ENCODE measurements around the gene RUFY3. TPM values are rescaled to one million over a fixed set of nuclear protein-coding genes. Genes with fewer than 3 reads are reported as not detected.
"Not testable (repeated sequence)": the region's sequence is repeated elsewhere in the genome, so short reads cannot be mapped to it uniquely, and the experiment has no call there.

Gene RUFY3
- total RNA-seq, 1 donor from 2014 or later: 30.0 TPM

DNA sequence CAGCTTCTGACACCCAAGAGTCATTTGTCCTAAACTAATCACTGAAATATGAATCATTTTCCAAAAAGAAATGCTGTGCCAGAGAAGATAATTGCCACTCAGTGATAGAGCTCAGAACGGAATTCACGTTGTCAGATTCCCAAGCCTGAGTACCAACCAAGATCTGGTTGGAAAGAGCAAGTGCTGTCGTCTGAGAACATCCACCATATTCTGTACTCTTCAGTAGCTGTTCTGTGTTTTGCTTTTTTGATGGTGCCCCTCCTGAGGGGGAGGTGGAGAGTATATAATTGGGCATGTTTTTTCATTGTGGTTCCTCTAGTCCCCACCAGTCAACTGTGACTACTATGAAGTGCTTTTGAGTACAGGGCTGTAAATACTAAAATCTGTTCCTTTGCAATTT lies 13.2 kb downstream of the RUFY3 start:
- DNase-seq (ENCODE audit: extremely low read depth, low read depth, low spot score): no peak

DNA sequence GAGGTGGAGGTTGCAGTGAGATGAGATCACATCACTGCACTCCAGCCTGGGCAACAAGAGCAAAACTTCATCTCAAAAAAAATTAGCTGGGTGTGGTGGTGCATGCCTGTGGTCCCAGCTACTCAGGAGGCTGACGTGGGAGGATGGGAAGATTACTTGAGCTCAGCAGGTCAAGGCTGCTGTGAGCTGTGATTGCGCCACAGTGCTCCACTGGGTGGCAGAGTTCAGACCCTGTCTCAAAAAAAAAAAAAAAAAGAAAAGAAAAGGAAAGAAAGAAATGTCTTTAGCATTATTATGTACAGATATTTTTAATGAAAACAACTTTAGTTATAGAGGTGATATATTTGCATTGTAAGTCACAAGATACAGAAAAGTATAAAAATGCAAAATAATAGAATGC lies 14.2 kb downstream of the RUFY3 start:
- not testable (repeated sequence) for DNase-seq (ENCODE audit: extremely low read depth, low read depth, low spot score)

DNA sequence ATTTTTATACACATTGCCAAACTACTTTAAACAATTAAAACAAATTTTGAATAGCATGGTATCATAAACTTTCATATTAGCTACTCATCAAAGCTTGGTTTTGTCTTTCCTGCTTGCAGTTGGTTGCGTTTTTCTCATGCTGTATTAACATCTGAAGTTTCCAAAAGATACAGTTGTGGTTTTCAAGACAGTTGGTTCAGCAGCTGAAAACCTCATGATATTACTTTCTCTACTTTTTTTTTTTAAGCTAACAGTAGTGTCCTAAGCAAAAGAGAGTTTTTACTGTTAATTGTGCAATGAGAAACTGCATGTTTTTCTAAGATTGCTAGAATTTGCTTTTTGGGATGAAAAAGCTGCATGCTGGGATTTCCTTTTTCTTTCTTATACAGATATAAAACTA lies 15.2 kb downstream of the RUFY3 start:
- DNase-seq (ENCODE audit: extremely low read depth, low read depth, low spot score): no peak

DNA sequence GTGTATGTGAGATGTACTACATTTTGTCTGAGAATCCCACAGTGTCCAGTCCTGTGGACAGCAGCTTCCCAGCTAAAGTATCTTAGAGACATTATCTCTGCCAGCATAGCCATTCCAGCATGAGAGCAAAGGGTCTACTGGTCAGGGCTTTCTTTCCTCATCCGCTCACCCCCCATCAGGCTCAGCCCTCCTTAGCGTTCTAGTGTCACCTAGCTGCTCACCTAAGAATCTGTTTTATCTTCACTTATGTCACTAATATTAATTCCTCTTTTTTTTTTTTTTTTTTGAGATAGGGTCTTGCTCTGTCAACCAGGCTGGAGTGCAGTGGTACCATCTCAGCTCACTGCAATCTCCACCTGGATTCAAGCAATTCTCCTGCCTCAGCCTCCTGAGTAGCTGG lies 15.6 kb downstream of the RUFY3 start:
- no peak for DNase-seq (ENCODE audit: extremely low read depth, low read depth, low spot score)

GRCh38 chr4:70739496-70740337 lies 18.0 kb downstream of the RUFY3 start:
- no peak for DNase-seq (ENCODE audit: extremely low read depth, low read depth, low spot score)

DNA sequence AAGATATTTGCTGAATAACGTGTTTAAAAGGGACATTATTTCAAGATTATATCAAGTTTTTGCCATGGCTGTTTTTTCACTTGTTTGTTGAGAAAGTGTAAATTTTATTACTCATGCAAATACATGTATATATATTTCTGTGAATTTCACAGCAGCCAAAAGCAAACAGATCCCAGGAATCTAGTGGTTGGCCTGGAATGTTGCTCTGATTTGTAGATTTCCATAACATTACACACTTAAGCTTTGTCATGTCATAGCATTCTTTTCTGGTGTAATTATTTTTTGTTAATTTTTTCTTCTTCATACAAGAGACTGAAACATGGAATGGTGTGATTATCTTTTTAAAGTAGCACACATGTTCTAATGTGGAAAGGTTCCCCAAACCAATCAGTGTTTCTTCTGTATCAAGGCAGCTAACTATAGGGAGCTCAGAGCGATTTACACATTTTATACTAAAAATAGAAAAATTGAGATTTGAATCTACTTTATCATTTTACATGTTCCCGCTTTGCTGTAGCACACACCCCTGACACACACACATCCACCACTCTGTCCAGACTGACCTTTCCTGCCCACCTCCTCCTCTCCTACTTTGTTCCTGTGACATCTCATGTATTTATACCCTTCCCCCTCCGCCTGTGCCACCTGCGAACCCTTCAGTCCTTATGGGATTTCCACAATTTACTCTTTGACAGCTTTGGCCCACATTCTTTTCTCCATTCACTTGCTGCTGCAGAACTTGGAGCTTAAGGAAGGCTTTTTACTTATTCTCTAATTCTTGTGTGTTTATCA lies 20.3 kb downstream of the RUFY3 start:
- DNase-seq (ENCODE audit: extremely low read depth, low read depth, low spot score): no peak

DNA sequence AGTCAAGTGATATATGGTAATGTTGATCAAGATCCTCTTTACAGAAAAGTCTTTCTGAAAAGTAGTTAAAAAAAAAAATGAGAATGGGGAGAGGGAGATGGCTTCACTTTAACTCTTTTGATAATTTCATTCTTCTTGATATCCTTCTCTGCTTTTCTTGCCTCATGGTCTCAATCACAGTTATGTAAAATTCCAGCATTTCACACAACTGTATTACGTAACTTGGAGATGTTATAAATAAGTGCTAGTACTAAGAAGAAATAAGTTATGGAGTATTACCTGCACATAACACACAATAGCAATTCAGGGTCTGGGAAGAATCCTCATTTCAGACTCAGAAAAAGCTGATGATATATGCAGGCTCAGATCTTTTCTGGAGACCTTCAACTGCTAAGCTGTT lies 22.0 kb downstream of the RUFY3 start:
- no peak for DNase-seq (ENCODE audit: extremely low read depth, low read depth, low spot score)

GRCh38 chr4:70746179-70746839 lies 24.5 kb downstream of the RUFY3 start:
- no peak for DNase-seq (ENCODE audit: extremely low read depth, low read depth, low spot score)

- no peak for DNase-seq (ENCODE audit: extremely low read depth, low read depth, low spot score)
Observed at GRCh38 chr4:70747874-70748273, 26.1 kb downstream of the RUFY3 start.

DNA sequence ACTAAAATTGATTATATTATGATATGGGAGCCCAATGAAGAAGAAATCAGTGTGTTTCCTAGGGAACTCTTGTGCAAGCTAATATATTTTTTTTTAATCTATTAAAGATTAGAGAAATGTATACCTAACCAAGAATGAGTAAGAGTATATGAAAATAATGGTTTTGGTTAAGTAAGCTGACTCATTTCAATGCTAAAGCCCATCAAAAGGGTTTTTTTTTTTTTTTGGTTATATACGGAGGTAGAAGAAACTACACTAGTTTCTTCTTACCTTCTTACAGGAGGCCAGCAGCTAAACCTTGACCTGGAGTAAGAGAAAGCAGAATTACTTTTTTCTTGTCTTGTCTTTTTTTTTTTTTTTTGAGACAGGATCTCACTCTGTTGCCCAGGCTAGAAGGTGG lies 27.5 kb downstream of the RUFY3 start:
- DNase-seq (ENCODE audit: extremely low read depth, low read depth, low spot score): no peak

- no peak for DNase-seq (ENCODE audit: extremely low read depth, low read depth, low spot score)
Observed at GRCh38 chr4:70752236-70752635, 30.5 kb downstream of the RUFY3 start.

GRCh38 chr4:70753630-70754029 lies 31.9 kb downstream of the RUFY3 start:
- no peak for DNase-seq (ENCODE audit: extremely low read depth, low read depth, low spot score)

- no peak for DNase-seq (ENCODE audit: extremely low read depth, low read depth, low spot score)
Observed at GRCh38 chr4:70754470-70754869, 32.7 kb downstream of the RUFY3 start.

GRCh38 chr4:70754990-70755688 lies 33.4 kb downstream of the RUFY3 start:
- no peak for DNase-seq (ENCODE audit: extremely low read depth, low read depth, low spot score)

DNA sequence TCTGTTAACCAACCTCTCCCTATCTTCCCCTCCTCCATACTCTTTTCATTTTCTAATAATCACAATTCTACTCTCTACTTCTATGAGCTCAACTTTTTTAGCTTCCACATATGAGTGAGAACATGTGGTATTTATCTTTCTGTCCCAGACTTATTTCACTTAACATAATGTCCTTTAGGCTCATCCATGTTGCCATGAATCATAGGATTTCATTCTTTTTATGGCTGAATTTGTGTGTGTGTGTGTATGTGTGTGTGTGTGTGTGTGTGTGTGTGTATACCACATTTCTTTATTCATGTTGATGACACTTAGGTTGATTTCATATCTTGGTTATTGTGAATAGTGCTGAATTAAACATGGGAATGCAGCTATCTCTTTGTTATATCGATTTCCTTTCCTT lies 37.4 kb downstream of the RUFY3 start:
- no peak for DNase-seq (ENCODE audit: extremely low read depth, low read depth, low spot score)

GRCh38 chr4:70759627-70760026 lies 37.9 kb downstream of the RUFY3 start:
- no peak for DNase-seq (ENCODE audit: extremely low read depth, low read depth, low spot score)

GRCh38 chr4:70760662-70761061 lies 38.9 kb downstream of the RUFY3 start:
- DNase-seq (ENCODE audit: extremely low read depth, low read depth, low spot score): no peak

GRCh38 chr4:70761276-70761816 lies 39.6 kb downstream of the RUFY3 start:
- no peak for DNase-seq (ENCODE audit: extremely low read depth, low read depth, low spot score)

DNA sequence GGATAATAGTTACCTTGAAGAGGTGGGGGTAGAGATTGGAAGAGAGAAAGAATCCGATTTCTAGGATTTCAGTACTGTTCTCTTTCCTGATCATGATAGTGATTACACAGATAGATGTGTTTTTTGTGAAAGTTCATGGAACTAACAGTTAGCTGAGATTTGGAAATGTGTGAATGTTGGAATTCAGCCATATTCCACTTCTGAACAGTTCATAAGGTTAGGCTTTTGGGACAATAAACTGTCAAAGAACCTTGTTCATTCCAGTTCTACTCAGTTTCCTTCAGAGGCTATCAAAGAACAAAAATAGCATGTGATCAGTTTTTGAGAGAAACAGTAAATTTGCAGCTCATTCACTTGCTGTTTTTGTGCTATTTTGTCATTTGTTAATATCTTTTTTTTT lies 43.6 kb downstream of the RUFY3 start:
- no peak for DNase-seq (ENCODE audit: extremely low read depth, low read depth, low spot score)

- DNase-seq (ENCODE audit: extremely low read depth, low read depth, low spot score): peak; percentile 34
Observed at GRCh38 chr4:70768301-70768948, 46.7 kb downstream of the RUFY3 start.

All from glomerular endothelial cell (primary cell).